ENCODE results near the gene FAM111A. TPM values are rescaled to one million over a fixed set of nuclear protein-coding genes. Genes with fewer than 3 reads are reported as not detected.
A peak's percentile ranks its signal among the peaks of the same experiment; 100 is the strongest.

The FAM111A gene
- total and polyA plus RNA-seq, 4 donors: 14.9 to 73.3 (median 39.4) TPM

DNA sequence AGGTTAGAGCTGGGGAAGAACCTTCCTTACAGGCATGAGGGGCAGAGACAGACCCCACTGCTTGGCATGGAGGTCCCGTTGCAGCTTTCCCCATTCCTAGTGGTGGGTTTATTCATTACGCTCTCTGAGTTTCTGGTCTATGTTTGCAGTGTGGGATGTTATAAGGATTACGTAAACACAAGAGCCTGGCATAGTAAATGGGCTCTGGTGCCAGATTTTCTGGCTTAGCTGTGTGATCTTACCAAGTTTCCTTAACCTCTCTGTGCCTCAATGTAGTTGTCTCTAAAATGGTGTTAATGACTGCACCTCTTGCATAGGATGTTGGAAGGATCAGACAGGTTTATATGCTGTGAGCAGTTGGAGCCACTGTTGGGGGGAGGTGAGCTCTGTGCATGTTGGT is 44.4 kb downstream of the FAM111A start:
- WGBS, 2 donors: 66 to 85% methylated on average over 3 of the region's 3 CpGs
- Histone ChIP-seq H3K27me3 (ENCODE audit: control insufficient read depth in 3 of 3, insufficient read depth in 3 of 3, low read length in 2 of 3) (no peaks in the 10 kb centered on the region), H3K27ac (ENCODE audit: low read depth in 1 of 2, low read length in 1 of 2) (peak overlapping the region in 1 of 2 donors; percentile 86), H3K9me3 (ENCODE audit: control insufficient read depth in 4 of 4, insufficient read depth in 3 of 4, low read length in 3 of 4) (no peaks in the 10 kb centered on the region), H3K4me3 (no peak overlapping the region), H3K4me1 (ENCODE audit: control insufficient read depth in 5 of 5, insufficient read depth in 5 of 5, low read length in 5 of 5) (peaks cover 4 to 79% (median 58%) of the 10 kb centered on the region in 5 donors), H3K9ac (ENCODE audit: insufficient read depth in 1 of 2, low read length in 2 of 2) (peak overlapping the region in 1 of 2 donors; percentile 72), H3K36me3 (ENCODE audit: control insufficient read depth in 4 of 4, insufficient read depth in 4 of 4, low read length in 4 of 4) (peaks cover 0 to 59% (median 33%) of the 10 kb centered on the region in 4 donors)
- no peak for ATAC-seq (ENCODE audit: insufficient read depth, low FRiP score)
- DNase-seq: peak in 2 of 3 donors; percentile 77 to 87
- TF ChIP-seq, protein P1, sequence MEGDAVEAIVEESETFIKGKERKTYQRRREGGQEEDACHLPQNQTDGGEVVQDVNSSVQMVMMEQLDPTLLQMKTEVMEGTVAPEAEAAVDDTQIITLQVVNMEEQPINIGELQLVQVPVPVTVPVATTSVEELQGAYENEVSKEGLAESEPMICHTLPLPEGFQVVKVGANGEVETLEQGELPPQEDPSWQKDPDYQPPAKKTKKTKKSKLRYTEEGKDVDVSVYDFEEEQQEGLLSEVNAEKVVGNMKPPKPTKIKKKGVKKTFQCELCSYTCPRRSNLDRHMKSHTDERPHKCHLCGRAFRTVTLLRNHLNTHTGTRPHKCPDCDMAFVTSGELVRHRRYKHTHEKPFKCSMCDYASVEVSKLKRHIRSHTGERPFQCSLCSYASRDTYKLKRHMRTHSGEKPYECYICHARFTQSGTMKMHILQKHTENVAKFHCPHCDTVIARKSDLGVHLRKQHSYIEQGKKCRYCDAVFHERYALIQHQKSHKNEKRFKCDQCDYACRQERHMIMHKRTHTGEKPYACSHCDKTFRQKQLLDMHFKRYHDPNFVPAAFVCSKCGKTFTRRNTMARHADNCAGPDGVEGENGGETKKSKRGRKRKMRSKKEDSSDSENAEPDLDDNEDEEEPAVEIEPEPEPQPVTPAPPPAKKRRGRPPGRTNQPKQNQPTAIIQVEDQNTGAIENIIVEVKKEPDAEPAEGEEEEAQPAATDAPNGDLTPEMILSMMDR (IDR thresholded peaks at IDR 0.05; ENCODE audit: control extremely low read depth, extremely low read depth): no peak

DNA sequence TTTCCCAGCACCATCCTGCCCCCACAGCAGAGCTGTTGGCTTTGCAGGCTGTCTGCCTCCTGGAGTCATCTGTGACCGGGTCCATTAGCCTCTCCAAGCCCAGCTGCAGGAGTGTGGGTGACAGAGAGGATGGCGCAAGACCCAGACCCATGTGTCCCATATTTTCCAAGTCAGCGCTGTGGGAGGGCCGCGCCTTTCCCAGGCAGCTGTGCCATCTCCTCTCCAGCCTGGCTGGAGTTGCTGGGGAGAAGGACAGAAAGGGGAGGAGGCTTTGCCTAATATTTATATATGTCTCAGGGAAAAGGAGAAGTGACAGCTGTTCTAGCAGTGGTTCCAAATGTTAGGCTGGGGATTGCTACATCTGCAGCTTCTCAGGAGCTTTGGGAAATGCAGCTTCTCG is 44.9 kb downstream of the FAM111A start:
- Histone ChIP-seq H3K9ac (ENCODE audit: insufficient read depth in 1 of 2, low read length in 2 of 2) (peak overlapping the region in 1 of 2 donors; percentile 72), H3K4me1 (ENCODE audit: control insufficient read depth in 5 of 5, insufficient read depth in 5 of 5, low read length in 5 of 5) (peaks cover 4 to 79% (median 58%) of the 10 kb centered on the region in 5 donors), H3K4me3 (no peak overlapping the region), H3K36me3 (ENCODE audit: control insufficient read depth in 4 of 4, insufficient read depth in 4 of 4, low read length in 4 of 4) (peaks cover 0 to 60% (median 31%) of the 10 kb centered on the region in 4 donors), H3K27me3 (ENCODE audit: control insufficient read depth in 3 of 3, insufficient read depth in 3 of 3, low read length in 2 of 3) (no peaks in the 10 kb centered on the region), H3K27ac (ENCODE audit: low read depth in 1 of 2, low read length in 1 of 2) (no peak overlapping the region), H3K9me3 (ENCODE audit: control insufficient read depth in 4 of 4, insufficient read depth in 3 of 4, low read length in 3 of 4) (no peaks in the 10 kb centered on the region)
- TF ChIP-seq, protein P1 (IDR thresholded peaks at IDR 0.05; ENCODE audit: control extremely low read depth, extremely low read depth): no peak
- peak; percentile 99 for DNase-seq
- WGBS, 2 donors: 59 to 67% methylated on average over 6 of the region's 6 CpGs
- ATAC-seq (ENCODE audit: insufficient read depth, low FRiP score): peak; percentile 55

DNA sequence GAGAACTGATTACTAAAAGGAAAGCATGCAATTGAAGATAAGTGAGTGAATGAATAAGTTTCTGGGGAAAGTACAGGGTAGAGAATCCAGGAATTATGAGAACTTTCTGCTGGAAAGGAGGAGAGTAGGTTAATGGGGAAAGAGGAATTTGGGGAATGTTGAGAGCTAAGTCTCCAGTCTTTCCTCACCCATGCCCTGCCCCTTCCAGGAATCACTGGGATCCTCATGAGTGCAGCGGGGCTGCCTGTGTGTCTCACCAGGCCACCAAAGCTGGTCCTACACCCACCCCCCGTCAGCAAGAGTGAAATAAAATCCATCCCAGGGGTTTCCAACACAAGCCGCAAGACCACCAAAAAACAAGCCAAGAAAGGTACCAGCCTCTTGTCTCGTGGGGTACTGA is 46.3 kb downstream of the FAM111A start:
- TF ChIP-seq, protein P1 (IDR thresholded peaks at IDR 0.05; ENCODE audit: control extremely low read depth, extremely low read depth): no peak
- Histone ChIP-seq H3K27ac (ENCODE audit: low read depth in 1 of 2, low read length in 1 of 2) (peak overlapping the region in 1 of 2 donors; percentile 84), H3K9me3 (ENCODE audit: control insufficient read depth in 4 of 4, insufficient read depth in 3 of 4, low read length in 3 of 4) (no peaks in the 10 kb centered on the region), H3K36me3 (ENCODE audit: control insufficient read depth in 4 of 4, insufficient read depth in 4 of 4, low read length in 4 of 4) (peaks cover 0 to 64% (median 31%) of the 10 kb centered on the region in 4 donors), H3K27me3 (ENCODE audit: control insufficient read depth in 3 of 3, insufficient read depth in 3 of 3, low read length in 2 of 3) (no peaks in the 10 kb centered on the region), H3K4me3 (no peak overlapping the region), H3K4me1 (ENCODE audit: control insufficient read depth in 5 of 5, insufficient read depth in 5 of 5, low read length in 5 of 5) (peaks cover 4 to 66% (median 56%) of the 10 kb centered on the region in 5 donors), H3K9ac (ENCODE audit: insufficient read depth in 1 of 2, low read length in 2 of 2) (no peak overlapping the region)
- ATAC-seq (ENCODE audit: insufficient read depth, low FRiP score): no peak
- 68 to 77% methylated on average over 4 of the region's 4 CpGs for WGBS, 2 donors
- DNase-seq: no peak

DNA sequence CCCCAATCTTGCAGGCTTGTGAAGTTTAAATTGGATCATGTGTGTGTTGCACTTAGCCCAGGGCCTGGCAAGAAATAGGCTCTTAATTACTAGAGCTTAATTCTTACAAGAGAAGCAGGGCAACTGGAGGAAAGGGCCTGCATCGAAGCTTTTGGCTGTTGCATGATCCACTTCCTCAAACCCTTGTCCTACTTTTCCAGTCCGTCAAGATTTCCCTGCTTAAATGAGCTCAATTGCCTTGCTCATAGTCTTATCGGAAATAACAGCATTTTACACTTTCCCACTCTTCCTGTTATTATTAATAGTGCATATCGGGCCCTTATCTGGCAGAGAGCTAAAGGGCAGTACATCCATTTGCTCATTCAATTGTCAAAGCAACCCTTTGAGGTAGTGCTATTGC is 47.3 kb downstream of the FAM111A start:
- TF ChIP-seq, protein P1 (IDR thresholded peaks at IDR 0.05; ENCODE audit: control extremely low read depth, extremely low read depth): no peak
- H3K9ac ChIP-seq (ENCODE audit: insufficient read depth in 1 of 2, low read length in 2 of 2): peak overlapping the region in 1 of 2 donors; percentile 11
- peak in 2 of 3 donors; percentile 20 to 35 for DNase-seq
- no peaks in the 10 kb centered on the region for H3K27me3 ChIP-seq (ENCODE audit: control insufficient read depth in 3 of 3, insufficient read depth in 3 of 3, low read length in 2 of 3)
- WGBS, 2 donors: 21 to 37% methylated on average over 4 of the region's 4 CpGs
- H3K36me3 ChIP-seq (ENCODE audit: control insufficient read depth in 4 of 4, insufficient read depth in 4 of 4, low read length in 4 of 4): peaks cover 0 to 69% (median 36%) of the 10 kb centered on the region in 4 donors
- peaks cover 1 to 56% (median 46%) of the 10 kb centered on the region in 5 donors for H3K4me1 ChIP-seq (ENCODE audit: control insufficient read depth in 5 of 5, insufficient read depth in 5 of 5, low read length in 5 of 5)
- ATAC-seq (ENCODE audit: insufficient read depth, low FRiP score): no peak
- H3K4me3 ChIP-seq: no peak overlapping the region
- H3K9me3 ChIP-seq (ENCODE audit: control insufficient read depth in 4 of 4, insufficient read depth in 3 of 4, low read length in 3 of 4): no peaks in the 10 kb centered on the region
- H3K27ac ChIP-seq (ENCODE audit: low read depth in 1 of 2, low read length in 1 of 2): peak overlapping the region in 1 of 2 donors; percentile 65

Measured in lung (tissue), 12 donors.